K562 (cell line): Measurements from ENCODE around the gene GLIS2. TPM values are rescaled to one million over a fixed set of nuclear protein-coding genes. Genes with fewer than 3 reads are reported as not detected.

Experiments used
- ATAC-seq: fragments of 200-7000 bp; cut with Tn5 transposase; 3 replicates; pipeline ENCODE4 v1.9.1; 2020; ENCODE audit warnings: moderate library complexity
- BruUV-seq: library from RNA; stranded (reverse); fragments of 400-500 nt; replicated peaks from 2 replicates; lab custom pipeline; 2021; lab: Mats Ljungman, UMichigan
- CTCF ChIA-PET: fragments of 300-600 bp; formaldehyde crosslinking; extraction: SDS; loops from one replicate; lab custom pipeline; 2021; ENCODE audit warnings: low intra/inter-chr PET ratio; lab: Yijun Ruan, JAX
- POLR2A ChIA-PET: fragments of 300-600, 350-650 bp; sonication (Branson Sonifier 250); formaldehyde crosslinking; extraction: SDS; loops from one replicate; lab custom pipeline; 2021; ENCODE audit warnings: antibody characterized with exemption, inconsistent platforms; lab: Yijun Ruan, JAX
- DNase-seq, 4 experiments: peaks; one replicate each; pipeline versions ENCODE4 v3.0.0 to v3.0.0-alpha.2; 2011 to 2018; ENCODE audit warnings: low spot score in 3 of 4, mixed read lengths in 3 of 4; ENCODE audit errors: extremely low read depth in 1 of 4
- FAIRE-seq: peaks from 2 replicates; lab custom pipeline; 2011; peaks lifted over from hg19 to GRCh38; lab: Jason Lieb, UNC
- H2AFZ ChIP-seq: 2 replicates; pipeline ENCODE4 v1.6.0; 2011; ENCODE audit warnings: low read depth, low read length, control low read depth, inconsistent platforms
- H3K27ac ChIP-seq: fragments of 200-600 bp; 3 replicates; pipeline ENCODE4 v1.8.0; 2011; ENCODE audit warnings: low read depth, mild to moderate bottlenecking, control low read depth, inconsistent platforms, low read length, moderate library complexity, mixed read lengths; ENCODE audit errors: extremely low read depth
- H3K27me3 ChIP-seq, 2 experiments: fragments of 300-600 bp in 1 of 2; 2 replicates in 1 of 2; 3 replicates in 1 of 2; pipeline versions ENCODE4 v1.6.0 to v1.8.0; 2011; ENCODE audit warnings: inconsistent platforms in 2 of 2, low read length in 2 of 2, mild to moderate bottlenecking in 1 of 2, mixed read lengths in 1 of 2, moderate library complexity in 1 of 2; ENCODE audit not compliant: control insufficient read depth in 2 of 2, insufficient read depth in 2 of 2
- H3K36me3 ChIP-seq: fragments of 300-600 bp; 3 replicates; pipeline ENCODE4 v1.8.0; 2011; ENCODE audit warnings: mild to moderate bottlenecking, low read length, inconsistent platforms; ENCODE audit not compliant: control insufficient read depth, insufficient read depth
- H3K4me1 ChIP-seq, 2 experiments: fragments of 200-600 bp in 1 of 2; replicated peaks in 1 of 2; 2 replicates in 1 of 2; 3 replicates in 1 of 2; pipeline versions ENCODE4 v1.5.1 to v1.8.0; 2011; ENCODE audit warnings: inconsistent platforms in 2 of 2, low read length in 2 of 2, mild to moderate bottlenecking in 1 of 2, mixed read lengths in 1 of 2, moderate library complexity in 1 of 2; ENCODE audit not compliant: control insufficient read depth in 2 of 2, insufficient read depth in 2 of 2
- H3K4me2 ChIP-seq: 2 replicates; pipeline ENCODE4 v1.6.1; 2011; ENCODE audit warnings: low read length, control low read depth, inconsistent platforms, mixed read lengths; ENCODE audit not compliant: insufficient read depth
- H3K4me3 ChIP-seq: fragments of 200-600 bp; sonication (generic), shearing (Covaris generic); 2 replicates; pipeline ENCODE4 v1.5.1; 2016; ENCODE audit warnings: control low read depth, inconsistent platforms
- H3K79me2 ChIP-seq: fragments of 200-600 bp; 3 replicates; pipeline ENCODE4 v1.8.0; 2011; ENCODE audit warnings: low read length, inconsistent platforms; ENCODE audit not compliant: control insufficient read depth, insufficient read depth
- H3K9ac ChIP-seq, 2 experiments: 2 replicates each; pipeline versions ENCODE4 v1.6.0 to v1.6.1; 2011; ENCODE audit warnings: low read depth in 2 of 2, low read length in 2 of 2, control low read depth in 1 of 2, inconsistent platforms in 1 of 2, mild to moderate bottlenecking in 1 of 2, mixed read lengths in 1 of 2; ENCODE audit not compliant: insufficient read depth in 1 of 2
- H3K9me1 ChIP-seq: one replicate; pipeline ENCODE4 v1.6.0; 2011; ENCODE audit warnings: inconsistent platforms, mild to moderate bottlenecking, low read length, moderate library complexity; ENCODE audit not compliant: control insufficient read depth, insufficient read depth
- H3K9me3 ChIP-seq: replicated peaks from 2 replicates; pipeline ENCODE4 v1.5.1; 2011; ENCODE audit warnings: low read depth, low read length, inconsistent platforms; ENCODE audit not compliant: control insufficient read depth, insufficient read depth
- H4K20me1 ChIP-seq: replicated peaks from 2 replicates; pipeline ENCODE4 v1.6.1; 2011; ENCODE audit warnings: low read length, inconsistent platforms, mixed read lengths; ENCODE audit not compliant: control insufficient read depth, insufficient read depth
- CGGBP1 ChIP-seq: fragments of 250-450 bp; sonication (Bioruptor Pico); IDR thresholded peaks from 2 replicates; pipeline ENCODE4 v1.9.0; 2021; ENCODE audit warnings: mild to moderate bottlenecking
- ZBTB26 ChIP-seq: fragments of 450-650 bp; formaldehyde crosslinking; IDR thresholded peaks from 2 replicates; pipeline ENCODE4 v1.4.0; 2022; ENCODE audit warnings: missing genetic modification characterization
- ZNF609 ChIP-seq: sonication (generic); formaldehyde crosslinking; IDR thresholded peaks from 2 replicates; pipeline ENCODE4 v1.8.1; 2023; ENCODE audit warnings: missing genetic modification reagents, mild to moderate bottlenecking, borderline replicate concordance
- WGBS: fragments of 100-300 bp; shearing (Covaris generic); methylation state at CpG from one replicate; pipeline ENCODE4 v1.1.6; 2016; ENCODE audit warnings: low coverage, mixed read lengths; ENCODE audit not compliant: insufficient coverage; ENCODE audit errors: missing lambda C conversion rate; 5-methylcytosine and 5-hydroxymethylcytosine counted together
- in situ Hi-C: fragments of 300-500 bp; cut with MboI; formaldehyde crosslinking; loops from 4 replicates; pipeline ENCODE4 v1.15.0; 2018; ENCODE audit warnings: inconsistent platforms, mixed read lengths
- intact Hi-C: fragments of 100-400 bp; cut with micrococcal nuclease; formaldehyde crosslinking; loops from 2 replicates; pipeline ENCODE4 v1.14.2; 2022
- polyA plus RNA-seq, 8 experiments: library from polyadenylated mRNA; depleted of rRNA in 4 of 8; stranded (reverse) in 5 of 8; unstranded in 3 of 8; fragments of >200 nt; fragmentation: Nextera tagmentation in 2 of 8; fragmentation: Illumina TruSeq in 1 of 8; extraction: Ambion mirVana in 2 of 8; extraction: Trizol in 1 of 8; gene quantifications; 2 replicates each; pipeline versions ENCODE4 v1.2.1 to v1.2.3, GENCODE V29; 2011 to 2014; ENCODE audit warnings: inconsistent platforms in 1 of 8, missing spikeins in 1 of 8
- total RNA-seq, 7 experiments: library from RNA; depleted of rRNA in 6 of 7; stranded (reverse); fragments of >200 nt in 6 of 7; fragmentation: Illumina TruSeq in 2 of 7; extraction: Trizol in 2 of 7; gene quantifications; 2 replicates each; pipeline versions ENCODE4 v1.2.1 to v1.2.3, GENCODE V29; 2011 to 2021; ENCODE audit warnings: low replicate concordance in 1 of 7
- TF ChIP-seq, protein P1 (sequence below): sonication (generic); formaldehyde crosslinking; IDR thresholded peaks from 2 replicates; pipeline ENCODE4 v1.8.1; 2023; ENCODE audit warnings: mild to moderate bottlenecking, missing genetic modification reagents

Gene GLIS2
- total and polyA plus RNA-seq, 9 of the 15 experiments (the other 6 are each of a cell fraction or from before 2014, with no cell fraction given) = 0.10 to 9.0 (median 0.57) TPM

GRCh38 chr16:4361033-4361943 lies 45.4 kb downstream of the GLIS2 start:
- ATAC-seq (no peak), FAIRE-seq (no peak), DNase-seq (no peak)
- Histone ChIP-seq H2AFZ (no peak overlapping the region), H3K4me2 (no peak overlapping the region), H3K27ac (no peak overlapping the region), H3K36me3 (peaks cover 61% of the 10 kb centered on the region; the same call in 2 of the 3 replicates), H3K27me3 (no peaks in the 10 kb centered on the region), H3K79me2 (no peaks in the 10 kb centered on the region), H3K9me3 (no peaks in the 10 kb centered on the region), H3K9me1 (no peaks in the 10 kb centered on the region), H3K9ac (peak overlapping the region in 1 of 2 experiments; percentile 68; a peak in 1 of 4 replicates), H3K4me3 (no peak overlapping the region), H3K4me1 (peaks cover 0 to 54% of the 10 kb centered on the region in 2 experiments; a peak in 2 of 5 replicates), H4K20me1 (no peaks in the 10 kb centered on the region)
- 96% methylated on average over 21 of the region's 28 CpGs for WGBS
- intact Hi-C loops (no loop called here), in situ Hi-C loops (loop anchor here (5.0 kb wide), 1 partner anchor 41 kb away; no protein-coding TSS in a partner anchor)
- ChIA-PET POLR2A (interaction anchor here (0.6 to 1.8 kb wide), 5 partner anchors 9 to 618 kb away, joined by 3 to 9 read pairs (median 4); no protein-coding TSS in a partner anchor), CTCF (interaction anchor here (4.1 kb wide), 1 partner anchor 41 kb away, joined by 70 read pairs; no protein-coding TSS in a partner anchor)
- no TSS peak for BruUV-seq
- TF ChIP-seq CGGBP1 (CRISPR knock-in tag) (no peak), ZNF609 (CRISPR knock-in tag) (no peak), ZBTB26 (CRISPR knock-in tag) (no peak)
- TF ChIP-seq, protein P1, sequence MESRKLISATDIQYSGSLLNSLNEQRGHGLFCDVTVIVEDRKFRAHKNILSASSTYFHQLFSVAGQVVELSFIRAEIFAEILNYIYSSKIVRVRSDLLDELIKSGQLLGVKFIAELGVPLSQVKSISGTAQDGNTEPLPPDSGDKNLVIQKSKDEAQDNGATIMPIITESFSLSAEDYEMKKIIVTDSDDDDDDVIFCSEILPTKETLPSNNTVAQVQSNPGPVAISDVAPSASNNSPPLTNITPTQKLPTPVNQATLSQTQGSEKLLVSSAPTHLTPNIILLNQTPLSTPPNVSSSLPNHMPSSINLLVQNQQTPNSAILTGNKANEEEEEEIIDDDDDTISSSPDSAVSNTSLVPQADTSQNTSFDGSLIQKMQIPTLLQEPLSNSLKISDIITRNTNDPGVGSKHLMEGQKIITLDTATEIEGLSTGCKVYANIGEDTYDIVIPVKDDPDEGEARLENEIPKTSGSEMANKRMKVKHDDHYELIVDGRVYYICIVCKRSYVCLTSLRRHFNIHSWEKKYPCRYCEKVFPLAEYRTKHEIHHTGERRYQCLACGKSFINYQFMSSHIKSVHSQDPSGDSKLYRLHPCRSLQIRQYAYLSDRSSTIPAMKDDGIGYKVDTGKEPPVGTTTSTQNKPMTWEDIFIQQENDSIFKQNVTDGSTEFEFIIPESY = no peak
